Right ventricle myocardium inferior (tissue), 1 donor: ENCODE measurements around the gene USP15. TPM values are rescaled to one million over a fixed set of nuclear protein-coding genes. Genes with fewer than 3 reads are reported as not detected.
"Not testable (repeated sequence)": the region's sequence is repeated elsewhere in the genome, so short reads cannot be mapped to it uniquely, and the experiment has no call there.

ENCODE experiments used
- ATAC-seq: fragments of 200-7000 bp; cut with Tn5 transposase; one replicate; pipeline ENCODE4 v1.9.1; 2020; ENCODE audit warnings: mild to moderate bottlenecking, moderate library complexity
- DNase-seq: peaks from one replicate; pipeline ENCODE4 v3.0.0; 2021; ENCODE audit errors: missing footprints
- intact Hi-C: fragments of 100-400 bp; cut with DNase I; formaldehyde crosslinking; loops from one replicate; pipeline ENCODE4 v1.11.0; 2022
- total RNA-seq: library from RNA; stranded (reverse); fragmentation: NEBNext Ultra II Directional; extraction: Animal tissue kit (Norgen Biotek cat#: 25700); gene quantifications from one replicate; pipeline ENCODE4 v1.2.1, GENCODE V29; 2021
- donor health status: DM: no; HTN: yes; CAD: no; lungs with severe emphysema.

USP15 gene
- total RNA-seq, 1 donor from 2014 or later = 50.7 TPM

GRCh38 chr12:62304560-62304959, 44.4 kb downstream of the USP15 start:
- ATAC-seq = no peak
- intact Hi-C loops = no loop called here
- no peak for DNase-seq

GRCh38 chr12:62305778-62306177, 45.6 kb downstream of the USP15 start:
- intact Hi-C loops = no loop called here
- DNase-seq (no peak), ATAC-seq (no peak)

- DNase-seq (no peak), ATAC-seq (no peak)
- intact Hi-C loops = no loop called here
These were observed 46.6 kb downstream of the USP15 start for GRCh38 chr12:62306569-62307530.

- DNase-seq (no peak), ATAC-seq (no peak)
- intact Hi-C loops = no loop called here
These were observed 48.0 kb downstream of the USP15 start for GRCh38 chr12:62308201-62308600.

- ATAC-seq = no peak
- no peak for DNase-seq
- intact Hi-C loops = no loop called here
These were observed 53.6 kb downstream of the USP15 start for GRCh38 chr12:62313727-62314380.

GRCh38 chr12:62317017-62317416, 56.8 kb downstream of the USP15 start:
- intact Hi-C loops = loop anchor here (5.0 kb wide), 2 partner anchors 35 to 55 kb away; partner anchors contain the start of gene USP15
- ATAC-seq = no peak
- DNase-seq = no peak

GRCh38 chr12:62319058-62319457, 58.9 kb downstream of the USP15 start:
- no peak for ATAC-seq
- intact Hi-C loops = loop anchor here (5.0 kb wide), 2 partner anchors 37 to 57 kb away; partner anchors contain the start of gene USP15

GRCh38 chr12:62320054-62320453, 59.9 kb downstream of the USP15 start:
- DNase-seq (no peak), ATAC-seq (no peak)
- intact Hi-C loops = no loop called here

More at GRCh38 chr12:62319058-62319457, 58.9 kb downstream of the USP15 start:
- no peak for DNase-seq

- DNase-seq (no peak), ATAC-seq (no peak)
- intact Hi-C loops = no loop called here
These were observed 63.2 kb downstream of the USP15 start for GRCh38 chr12:62323386-62323785.

GRCh38 chr12:62328296-62328921, 68.2 kb downstream of the USP15 start:
- no peak for DNase-seq
- no peak for ATAC-seq
- intact Hi-C loops = no loop called here

- ATAC-seq = no peak
- DNase-seq = no peak
- intact Hi-C loops = no loop called here
These were observed 71.1 kb downstream of the USP15 start for GRCh38 chr12:62331306-62331705.

GRCh38 chr12:62332598-62332997, 72.4 kb downstream of the USP15 start:
- intact Hi-C loops = no loop called here
- DNase-seq (no peak), ATAC-seq (no peak)

- intact Hi-C loops = no loop called here
- no peak for ATAC-seq
- DNase-seq = no peak
These were observed 74.9 kb downstream of the USP15 start for GRCh38 chr12:62335057-62335456.

GRCh38 chr12:62335796-62336195, 75.6 kb downstream of the USP15 start:
- intact Hi-C loops = no loop called here
- ATAC-seq (no peak), DNase-seq (no peak)

GRCh38 chr12:62337643-62338042, 77.4 kb downstream of the USP15 start:
- intact Hi-C loops, DNase-seq, ATAC-seq: not testable (repeated sequence)

- peak; percentile 65 for DNase-seq
- ATAC-seq, intact Hi-C loops: not testable (repeated sequence)
These were observed 82.6 kb downstream of the USP15 start for GRCh38 chr12:62342614-62343303.

- peak; percentile 42 for DNase-seq
- intact Hi-C loops, ATAC-seq: not testable (repeated sequence)
These were observed 83.3 kb downstream of the USP15 start for GRCh38 chr12:62343304-62344120.
